OCI-LY3 (cell line): Measurements from ENCODE around the gene BOC.

Experiments used
- H2AFZ ChIP-seq: fragments of 200-600, 300-600 bp; shearing (Covaris generic); 2 replicates; pipeline ENCODE4 v1.6.0; 2014; ENCODE audit warnings: antibody characterized with exemption, low read depth, low read length
- H3K27ac ChIP-seq: fragments of 200-600, 300-600 bp; sonication (generic); 2 replicates; pipeline ENCODE4 v1.5.1; 2014; ENCODE audit warnings: mild to moderate bottlenecking, low read length, moderate library complexity, mixed read lengths
- H3K27me3 ChIP-seq: fragments of 200-600, 300-600 bp; sonication (generic); 2 replicates; pipeline ENCODE4 v1.6.1; 2014; ENCODE audit warnings: low read depth, low read length, mixed read lengths
- H3K36me3 ChIP-seq: fragments of 200-600, 300-600 bp; sonication (generic); replicated peaks from 2 replicates; pipeline ENCODE3; 2014; ENCODE audit warnings: low read depth, low read length, mixed read lengths
- H3K4me1 ChIP-seq: fragments of 300-600, 200-600 bp; sonication (generic); 2 replicates; pipeline ENCODE4 v1.6.1; 2014; ENCODE audit warnings: low read length, mixed read lengths
- H3K4me2 ChIP-seq: fragments of 200-600, 300-600 bp; sonication (generic); 2 replicates; pipeline ENCODE4 v1.6.1; 2014; ENCODE audit warnings: low read length, mixed read lengths
- H3K4me3 ChIP-seq: fragments of 300-600, 200-600 bp; sonication (generic); 2 replicates; pipeline ENCODE4 v1.5.1; 2014; ENCODE audit warnings: antibody characterized with exemption, mild to moderate bottlenecking, low read length, moderate library complexity
- H3K79me2 ChIP-seq: fragments of 300-600, 200-600 bp; shearing (Covaris generic); 2 replicates; pipeline ENCODE4 v1.6.1; 2014; ENCODE audit warnings: mild to moderate bottlenecking, low read length, mixed read lengths
- H3K9ac ChIP-seq: fragments of 300-600, 200-600 bp; shearing (Covaris generic); 2 replicates; pipeline ENCODE4 v1.6.0; 2014; ENCODE audit warnings: mild to moderate bottlenecking, low read length, moderate library complexity
- H3K9me3 ChIP-seq: fragments of 200-600, 300-600 bp; shearing (Covaris generic); 2 replicates; pipeline ENCODE4 v1.6.1; 2014; ENCODE audit warnings: low read length, mixed read lengths; ENCODE audit not compliant: insufficient read depth
- H4K20me1 ChIP-seq: fragments of 200-600, 300-600 bp; sonication (generic); 2 replicates; pipeline ENCODE4 v1.6.1; 2016; ENCODE audit warnings: low read length, mixed read lengths; ENCODE audit not compliant: insufficient read depth
- EZH2phosphoT487 ChIP-seq: fragments of 200-600 bp; shearing (Covaris generic); IDR thresholded peaks from 2 replicates; pipeline ENCODE4 v1.6.1; 2018; ENCODE audit warnings: antibody characterized with exemption, mixed run types, low read depth
- TF ChIP-seq, protein P1 (sequence below): fragments of 200-600, 300-600 bp; sonication (generic); IDR thresholded peaks from 2 replicates; pipeline ENCODE4 v1.5.1; 2014; ENCODE audit warnings: antibody characterized with exemption, low read length, low read depth

BOC gene

GRCh38 chr3:113234028-113234427 lies 22.7 kb downstream of the BOC start:
- Histone ChIP-seq H3K4me3 (no peak overlapping the region), H3K27ac (no peak overlapping the region), H3K27me3 (no peaks in the 10 kb centered on the region; the same call in 1 of the 2 replicates), H2AFZ (no peak overlapping the region), H3K36me3 (no peaks in the 10 kb centered on the region), H3K4me1 (no peaks in the 10 kb centered on the region), H3K4me2 (no peak overlapping the region), H4K20me1 (no peaks in the 10 kb centered on the region), H3K9ac (no peak overlapping the region), H3K79me2 (no peaks in the 10 kb centered on the region), H3K9me3 (no peaks in the 10 kb centered on the region)
- TF ChIP-seq, protein P1, sequence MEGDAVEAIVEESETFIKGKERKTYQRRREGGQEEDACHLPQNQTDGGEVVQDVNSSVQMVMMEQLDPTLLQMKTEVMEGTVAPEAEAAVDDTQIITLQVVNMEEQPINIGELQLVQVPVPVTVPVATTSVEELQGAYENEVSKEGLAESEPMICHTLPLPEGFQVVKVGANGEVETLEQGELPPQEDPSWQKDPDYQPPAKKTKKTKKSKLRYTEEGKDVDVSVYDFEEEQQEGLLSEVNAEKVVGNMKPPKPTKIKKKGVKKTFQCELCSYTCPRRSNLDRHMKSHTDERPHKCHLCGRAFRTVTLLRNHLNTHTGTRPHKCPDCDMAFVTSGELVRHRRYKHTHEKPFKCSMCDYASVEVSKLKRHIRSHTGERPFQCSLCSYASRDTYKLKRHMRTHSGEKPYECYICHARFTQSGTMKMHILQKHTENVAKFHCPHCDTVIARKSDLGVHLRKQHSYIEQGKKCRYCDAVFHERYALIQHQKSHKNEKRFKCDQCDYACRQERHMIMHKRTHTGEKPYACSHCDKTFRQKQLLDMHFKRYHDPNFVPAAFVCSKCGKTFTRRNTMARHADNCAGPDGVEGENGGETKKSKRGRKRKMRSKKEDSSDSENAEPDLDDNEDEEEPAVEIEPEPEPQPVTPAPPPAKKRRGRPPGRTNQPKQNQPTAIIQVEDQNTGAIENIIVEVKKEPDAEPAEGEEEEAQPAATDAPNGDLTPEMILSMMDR: no peak
- TF ChIP-seq EZH2phosphoT487: no peak

- H3K9ac ChIP-seq: no peak overlapping the region
- no peak overlapping the region for H3K4me2 ChIP-seq
- peaks cover 5% of the 10 kb centered on the region; the same call in 1 of the 2 replicates for H3K27me3 ChIP-seq
- no peak overlapping the region for H3K27ac ChIP-seq
- no peaks in the 10 kb centered on the region for H3K79me2 ChIP-seq
- no peaks in the 10 kb centered on the region for H3K4me1 ChIP-seq
- no peak overlapping the region for H2AFZ ChIP-seq
- H3K9me3 ChIP-seq: no peaks in the 10 kb centered on the region
- no peaks in the 10 kb centered on the region for H3K36me3 ChIP-seq
- no peaks in the 10 kb centered on the region for H4K20me1 ChIP-seq
- H3K4me3 ChIP-seq: no peak overlapping the region
- TF ChIP-seq, protein P1: no peak
- TF ChIP-seq EZH2phosphoT487: no peak
Observed at GRCh38 chr3:113234688-113235260, 23.4 kb downstream of the BOC start.

GRCh38 chr3:113238503-113238902 lies 27.1 kb downstream of the BOC start:
- Histone ChIP-seq H3K27ac (no peak overlapping the region), H3K4me3 (no peak overlapping the region), H4K20me1 (no peaks in the 10 kb centered on the region), H3K27me3 (peaks cover 6% of the 10 kb centered on the region; the same call in 1 of the 2 replicates), H3K4me1 (no peaks in the 10 kb centered on the region), H3K36me3 (no peaks in the 10 kb centered on the region), H2AFZ (no peak overlapping the region), H3K9ac (no peak overlapping the region), H3K4me2 (no peak overlapping the region), H3K9me3 (no peaks in the 10 kb centered on the region), H3K79me2 (no peaks in the 10 kb centered on the region)
- no peak for TF ChIP-seq EZH2phosphoT487
- TF ChIP-seq, protein P1: no peak; the same call in 1 of the 2 replicates

- H3K4me1 ChIP-seq: no peaks in the 10 kb centered on the region
- H3K9me3 ChIP-seq: no peaks in the 10 kb centered on the region
- H3K27ac ChIP-seq: no peak overlapping the region
- H3K4me3 ChIP-seq: no peak overlapping the region
- no peak overlapping the region for H3K9ac ChIP-seq
- no peak for TF ChIP-seq EZH2phosphoT487
- TF ChIP-seq, protein P1: no peak
- no peak overlapping the region for H3K4me2 ChIP-seq
- H4K20me1 ChIP-seq: no peaks in the 10 kb centered on the region
- no peaks in the 10 kb centered on the region for H3K79me2 ChIP-seq
- H2AFZ ChIP-seq: no peak overlapping the region
- H3K36me3 ChIP-seq: no peaks in the 10 kb centered on the region
- peaks cover 6% of the 10 kb centered on the region; the same call in 1 of the 2 replicates for H3K27me3 ChIP-seq
Observed at GRCh38 chr3:113240841-113241240, 29.5 kb downstream of the BOC start.
